Adipose tissue (tissue), 3 donors: Measurements from ENCODE around the gene TCEANC2. TPM values are rescaled to one million over a fixed set of nuclear protein-coding genes. Genes with fewer than 3 reads are reported as not detected.
"Not testable (repeated sequence)": the region's sequence is repeated elsewhere in the genome, so short reads cannot be mapped to it uniquely, and the experiment has no call there.

Experiments used
- H3K27ac ChIP-seq: one replicate; pipeline ENCODE4 v1.5.1; 2013; ENCODE audit warnings: low read depth, low read length
- WGBS, 3 donors: extraction: QIAGEN DNeasy Blood & Tissue Kit; methylation state at CpG; one replicate each; pipeline ENCODE4 v1.1.7; 2013; 5-methylcytosine and 5-hydroxymethylcytosine counted together
- polyA plus RNA-seq, 3 donors: library from polyadenylated mRNA; stranded (reverse); fragments of 200-250 nt; gene quantifications; one replicate each; pipeline ENCODE4 v1.2.3, GENCODE V29; 2013
- donor health status: healthy with polysubstance abuse.
- donor health status: Bipolar disorder and iron deficiency.
- donor health status: healthy.

Gene TCEANC2
- polyA plus RNA-seq, 3 donors: 1.4 to 3.8 (median 1.4) TPM

DNA sequence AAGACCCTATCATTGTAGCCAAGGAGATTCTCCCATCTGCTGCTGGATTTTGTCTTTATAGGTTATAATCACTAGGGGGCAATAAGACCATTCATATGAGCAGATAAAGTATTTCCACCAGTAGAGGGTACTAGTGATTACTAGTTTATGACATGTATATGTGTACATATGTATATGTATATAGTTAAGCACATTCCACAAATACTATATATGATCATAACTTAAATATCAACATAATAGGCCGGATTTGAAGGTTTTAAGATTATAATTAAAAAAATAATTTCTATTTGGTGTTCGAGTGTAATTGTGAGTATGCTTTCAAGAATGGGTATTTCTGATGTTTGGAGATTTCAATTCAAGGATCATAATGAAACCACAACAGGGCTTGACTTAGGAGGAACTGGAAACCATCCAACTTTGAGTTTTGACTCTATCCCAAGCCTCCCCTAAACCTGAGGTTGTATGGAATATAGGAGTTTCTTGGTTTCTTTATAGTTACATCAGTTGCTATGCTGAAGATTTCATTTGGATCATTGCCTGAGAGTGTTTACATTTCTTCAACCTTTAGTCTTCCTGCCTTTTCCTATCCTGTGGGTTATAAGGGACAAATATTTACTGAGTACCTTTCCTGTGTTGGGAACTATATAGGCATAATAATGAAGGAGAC is 16.9 kb downstream of the TCEANC2 start:
- WGBS, 3 donors: 21 to 32% (median 26%) methylated on average over 2 of the region's 2 CpGs
- H3K27ac ChIP-seq: no peak overlapping the region

DNA sequence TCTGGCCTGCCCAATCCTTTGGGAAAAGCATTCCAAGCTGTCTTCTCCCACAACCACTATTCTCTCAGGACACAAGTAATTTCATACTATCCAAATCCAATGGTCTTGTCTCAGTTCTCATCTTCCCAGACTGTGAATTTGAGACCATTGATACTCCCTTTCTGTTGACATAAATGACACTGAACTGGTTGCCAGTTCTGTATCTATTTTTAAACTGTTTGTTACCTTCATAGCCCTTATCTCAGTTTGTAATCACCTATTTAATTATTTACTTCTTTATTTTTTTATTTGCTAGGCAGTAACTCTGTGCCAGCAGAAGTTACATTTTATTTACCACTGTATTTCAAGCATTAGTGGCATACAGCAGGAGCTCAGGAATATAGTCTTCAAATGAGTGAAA is 24.0 kb downstream of the TCEANC2 start:
- no peak overlapping the region for H3K27ac ChIP-seq

DNA sequence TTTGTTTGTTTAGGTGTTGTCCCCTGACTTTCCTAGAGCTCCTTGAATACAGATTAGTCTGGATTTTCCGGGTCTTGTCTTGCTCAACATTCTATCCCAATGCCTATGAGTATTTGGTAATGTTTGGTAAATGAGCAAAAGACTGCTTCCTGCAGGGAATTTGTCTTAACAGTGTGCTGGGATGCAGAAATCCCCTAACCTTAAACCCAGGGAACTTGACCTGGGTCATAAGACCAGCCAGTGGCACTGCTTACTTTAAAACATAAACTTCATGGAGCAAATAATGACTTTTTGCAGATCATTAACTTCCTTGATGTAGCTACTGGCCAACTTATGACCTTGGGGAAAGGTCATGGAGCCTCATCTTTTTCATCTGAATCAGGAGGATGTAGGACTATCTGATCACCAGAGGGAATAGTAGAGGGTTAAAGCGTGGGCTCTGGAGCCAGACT is 27.2 kb downstream of the TCEANC2 start:
- H3K27ac ChIP-seq: no peak overlapping the region

DNA sequence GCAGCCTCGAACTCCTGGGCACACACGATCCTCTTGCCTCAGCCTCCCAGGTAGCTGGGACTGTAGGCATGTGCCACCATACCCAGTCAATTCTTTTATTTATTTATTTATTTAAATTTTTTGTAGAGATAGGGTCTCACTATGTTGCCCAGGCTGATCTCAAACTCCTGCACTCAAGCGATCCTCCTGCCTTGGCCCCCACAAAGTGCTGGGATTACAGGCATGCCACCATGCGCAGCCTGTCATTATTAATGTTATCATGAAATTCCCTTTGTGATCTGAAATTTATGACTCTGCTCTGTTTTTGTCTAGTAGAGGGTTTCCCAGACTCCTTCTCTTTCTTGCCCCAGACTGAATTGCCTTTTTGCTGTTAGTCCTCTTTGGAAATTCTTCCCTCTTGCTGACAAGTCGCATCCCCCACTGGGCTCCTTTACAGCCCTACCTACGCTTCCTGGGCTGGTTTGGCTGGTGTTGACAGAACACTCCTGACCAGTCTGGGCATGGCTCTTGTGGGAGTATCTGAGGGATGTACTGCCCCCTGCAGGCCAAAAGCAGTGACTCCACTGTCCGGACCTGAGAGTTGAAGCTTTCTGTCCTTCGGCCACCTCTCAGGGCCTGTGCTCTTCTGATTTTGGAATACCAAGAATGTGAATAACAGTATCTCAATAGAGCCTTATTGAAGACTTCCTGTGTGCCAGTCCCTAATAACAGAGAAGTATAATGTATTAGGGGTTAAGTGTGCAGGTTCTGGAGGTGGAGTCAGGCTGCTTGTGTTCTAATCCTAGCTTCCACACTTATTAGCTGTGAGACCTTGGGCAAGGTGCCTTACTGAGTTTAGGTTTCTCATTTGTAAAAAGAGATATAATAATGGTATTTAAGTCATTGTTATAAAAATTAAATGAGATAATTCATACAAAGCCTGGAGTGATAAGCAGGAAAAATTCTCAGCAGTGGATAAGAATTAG is 28.2 kb downstream of the TCEANC2 start:
- no peak overlapping the region for H3K27ac ChIP-seq
- 74 to 90% (median 88%) methylated on average over 8 of the region's 8 CpGs for WGBS, 3 donors

More for the DNA sequence above, 27.2 kb downstream of the TCEANC2 start:
- WGBS, 3 donors: 78 to 97% (median 85%) methylated on average over 2 of the region's 2 CpGs

DNA sequence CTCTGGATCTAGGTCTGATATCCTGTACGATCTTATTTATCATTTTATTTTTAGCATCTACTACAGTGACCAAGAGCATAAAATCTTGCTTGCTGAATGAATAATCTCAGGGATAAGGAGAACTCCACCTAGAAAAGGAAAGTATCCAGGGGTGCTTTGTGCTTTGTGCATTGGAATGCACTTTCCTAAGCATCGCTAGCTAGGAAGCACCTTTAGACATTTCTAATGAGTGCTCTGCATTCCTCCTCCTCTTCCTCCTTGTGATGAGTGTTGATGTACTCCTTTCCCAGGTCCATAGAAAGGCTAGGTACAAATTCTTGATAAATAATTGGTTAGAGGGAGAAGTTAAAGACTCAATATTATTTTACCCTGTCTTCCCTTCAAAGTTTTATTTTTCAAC is 31.4 kb downstream of the TCEANC2 start:
- no peak overlapping the region for H3K27ac ChIP-seq
- WGBS, 3 donors: 84 to 94% (median 90%) methylated on average over 2 of the region's 2 CpGs

DNA sequence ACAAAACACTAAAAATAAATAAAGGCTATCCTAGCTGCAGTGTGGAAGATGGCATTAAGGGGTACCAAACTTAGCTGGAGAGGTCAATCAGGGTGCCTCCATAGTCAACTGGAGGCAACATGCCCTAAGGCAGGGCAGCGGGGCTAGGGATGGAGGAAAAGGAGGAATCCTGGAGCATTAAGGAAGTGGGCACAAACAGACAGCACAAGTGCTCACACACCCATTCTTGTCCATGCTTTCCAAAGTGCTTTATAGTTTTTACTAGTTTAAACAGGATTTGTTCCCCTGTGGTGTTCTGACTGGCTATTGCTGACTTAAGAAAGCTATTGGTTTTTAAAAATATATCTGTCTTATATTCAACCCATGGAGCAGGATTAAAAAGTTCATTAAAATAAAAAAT is 33.3 kb downstream of the TCEANC2 start:
- WGBS, 3 donors: 86 to 100% (median 86%) methylated on average over 1 of the region's 1 CpG
- H3K27ac ChIP-seq: no peak overlapping the region

DNA sequence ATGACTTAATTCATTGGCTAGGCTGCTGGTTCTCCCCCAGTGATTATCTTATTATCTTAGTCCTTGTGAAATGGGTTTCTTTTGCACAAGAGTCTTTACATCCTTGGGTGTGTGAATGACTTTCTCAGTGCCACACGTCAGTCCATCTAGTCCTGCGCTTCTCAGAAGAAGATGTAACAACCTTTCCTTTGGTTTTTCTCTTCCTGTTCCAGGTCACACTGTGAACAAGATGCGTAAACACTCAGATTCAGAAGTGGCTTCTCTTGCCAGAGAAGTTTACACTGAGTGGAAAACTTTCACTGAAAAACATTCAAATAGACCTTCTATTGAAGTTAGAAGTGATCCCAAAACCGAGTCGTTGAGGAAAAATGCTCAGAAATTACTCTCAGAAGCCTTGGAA is 35.0 kb downstream of the TCEANC2 start:
- H3K27ac ChIP-seq: no peak overlapping the region
- WGBS, 3 donors: 87 to 90% (median 88%) methylated on average over 5 of the region's 5 CpGs

DNA sequence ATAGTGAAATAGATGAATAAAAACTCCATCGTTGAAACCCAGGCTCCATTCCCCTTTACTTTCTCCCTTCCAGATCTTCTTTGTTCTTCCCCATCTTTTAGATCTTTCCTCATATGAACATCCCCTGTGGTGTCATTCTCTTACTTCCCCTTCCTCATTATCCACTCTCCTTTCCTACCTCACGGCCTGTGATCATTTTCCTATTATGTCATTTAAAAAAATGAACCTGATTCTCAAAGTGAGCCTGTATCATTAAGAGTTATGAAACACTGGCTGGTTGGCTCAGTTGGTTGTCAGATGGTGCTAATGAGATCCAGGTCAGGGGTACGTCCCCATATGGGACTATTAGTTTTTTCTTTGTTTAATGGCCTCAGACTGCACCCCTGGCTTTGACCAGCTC is 38.3 kb downstream of the TCEANC2 start:
- no peak overlapping the region for H3K27ac ChIP-seq
- WGBS, 3 donors: 72 to 92% (median 78%) methylated on average over 3 of the region's 3 CpGs

DNA sequence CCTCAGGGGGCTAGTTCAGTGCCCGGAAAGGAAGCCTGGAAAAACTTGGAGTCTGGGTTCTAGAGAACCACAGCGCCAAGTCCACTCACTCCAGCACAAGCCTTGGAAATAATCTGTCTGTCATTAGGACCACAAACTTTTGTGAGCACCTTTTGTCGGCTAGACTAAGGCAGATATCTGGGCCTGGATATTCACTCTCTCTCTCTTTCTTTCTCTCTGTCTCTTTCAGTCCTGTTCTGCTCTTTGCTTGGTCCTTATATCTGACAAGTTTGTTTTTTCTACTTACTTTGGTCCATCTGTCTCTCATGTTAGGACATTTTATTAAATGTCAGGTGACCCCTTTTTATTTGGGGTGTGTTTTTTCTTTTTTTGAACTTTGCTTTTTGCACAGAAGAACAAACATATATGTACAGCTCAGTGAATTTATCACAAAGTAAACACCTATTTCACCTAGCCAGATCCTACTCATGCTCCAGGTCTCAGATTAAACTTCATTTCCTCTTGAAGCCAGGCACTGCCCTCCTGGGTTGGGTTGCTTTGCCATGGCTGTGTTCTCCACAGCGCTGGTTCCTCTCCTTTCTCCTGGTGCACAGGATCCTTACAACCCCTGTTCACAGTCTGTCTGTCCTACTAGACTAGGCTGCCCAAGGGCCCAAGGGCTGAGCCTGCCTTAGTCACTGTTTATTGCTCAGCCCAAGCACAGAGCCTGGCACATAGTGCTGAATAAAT is 40.8 kb downstream of the TCEANC2 start:
- 48 to 83% (median 74%) methylated on average over 4 of the region's 4 CpGs for WGBS, 3 donors

DNA sequence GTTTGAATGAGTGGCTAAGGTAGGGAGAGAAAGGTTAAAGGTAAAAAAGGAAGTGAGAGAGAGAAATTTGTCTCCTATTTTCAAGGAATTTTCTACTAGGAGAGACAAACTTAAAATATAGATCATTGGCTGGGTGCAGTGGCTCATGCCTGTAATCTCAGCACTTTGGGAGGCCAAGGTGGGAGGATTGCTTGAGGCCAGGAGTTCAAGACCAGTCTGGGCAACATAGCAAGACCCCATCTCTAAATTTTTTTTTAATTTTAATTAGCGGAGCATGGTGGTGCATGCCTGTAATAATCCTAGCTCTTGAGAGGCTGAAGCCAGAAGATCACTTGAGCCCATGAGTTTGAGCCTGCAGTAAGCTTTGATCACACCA is 41.3 kb downstream of the TCEANC2 start:
- H3K27ac ChIP-seq: not testable (repeated sequence)
- 53 to 96% (median 55%) methylated on average over 1 of the region's 1 CpG for WGBS, 3 donors

More for the DNA sequence above, 40.8 kb downstream of the TCEANC2 start:
- H3K27ac ChIP-seq: no peak overlapping the region

DNA sequence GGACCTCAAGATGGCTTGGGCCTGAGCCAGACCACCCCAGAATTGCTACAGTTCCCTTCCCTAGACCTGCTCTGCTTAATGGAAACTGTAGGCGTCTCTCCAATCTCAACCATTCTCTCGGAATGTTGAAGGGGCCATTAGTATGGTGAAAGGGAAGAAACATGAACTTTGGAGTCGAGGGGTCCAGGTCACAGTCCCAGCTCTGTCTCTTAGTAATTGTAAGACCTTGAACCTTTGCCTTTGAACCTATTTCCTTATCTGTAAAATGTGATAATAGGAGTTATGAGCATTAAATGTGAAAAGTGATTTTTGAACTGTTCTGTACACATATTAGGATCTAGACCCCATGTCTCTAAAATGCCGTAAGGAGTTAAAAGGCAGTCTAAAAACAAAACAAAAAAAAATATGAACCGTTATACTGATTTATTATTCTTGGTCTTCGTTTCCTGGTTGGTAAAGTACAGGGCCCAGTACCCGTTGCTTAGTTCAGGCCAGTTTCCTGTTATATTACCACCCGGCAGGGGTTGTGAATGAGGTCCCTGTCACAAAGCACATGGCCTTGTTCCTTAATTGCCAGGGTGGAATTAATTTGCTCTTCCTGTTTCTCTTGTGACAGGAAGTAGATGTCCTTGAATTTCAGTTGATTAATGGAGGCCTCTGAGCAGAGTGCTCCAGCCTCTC is 42.3 kb downstream of the TCEANC2 start:
- 40 to 57% (median 41%) methylated on average over 8 of the region's 8 CpGs for WGBS, 3 donors
- no peak overlapping the region for H3K27ac ChIP-seq

DNA sequence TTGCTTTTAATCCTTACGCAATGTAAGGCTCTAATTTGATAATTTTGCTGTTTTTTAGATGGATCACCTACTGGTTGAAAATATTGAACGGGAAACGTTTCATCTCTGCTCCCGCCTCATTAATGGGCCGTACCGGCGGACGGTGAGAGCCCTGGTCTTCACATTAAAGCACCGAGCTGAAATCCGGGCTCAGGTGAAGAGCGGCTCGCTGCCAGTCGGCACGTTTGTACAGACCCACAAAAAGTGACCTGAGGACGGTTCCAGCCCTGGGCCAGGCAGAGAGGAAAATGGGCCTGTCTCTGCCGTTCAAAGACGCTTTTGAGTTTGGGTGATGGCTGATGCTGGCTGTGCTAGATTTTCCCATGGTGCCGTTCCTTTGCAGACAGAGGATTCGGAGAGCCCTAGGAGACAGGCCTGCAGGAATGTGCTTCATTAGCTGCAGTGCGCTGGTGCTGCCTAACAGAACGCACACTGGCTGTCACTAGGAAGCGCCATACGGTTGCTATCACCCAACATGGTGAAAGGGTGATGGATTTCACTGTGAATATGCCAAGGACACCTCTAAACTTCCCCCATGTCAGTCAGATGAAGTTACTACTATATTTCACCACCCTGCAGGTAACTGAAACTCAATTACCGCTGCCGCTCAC is 42.9 kb downstream of the TCEANC2 start:
- 56 to 68% (median 63%) methylated on average over 25 of the region's 25 CpGs for WGBS, 3 donors
- no peak overlapping the region for H3K27ac ChIP-seq

DNA sequence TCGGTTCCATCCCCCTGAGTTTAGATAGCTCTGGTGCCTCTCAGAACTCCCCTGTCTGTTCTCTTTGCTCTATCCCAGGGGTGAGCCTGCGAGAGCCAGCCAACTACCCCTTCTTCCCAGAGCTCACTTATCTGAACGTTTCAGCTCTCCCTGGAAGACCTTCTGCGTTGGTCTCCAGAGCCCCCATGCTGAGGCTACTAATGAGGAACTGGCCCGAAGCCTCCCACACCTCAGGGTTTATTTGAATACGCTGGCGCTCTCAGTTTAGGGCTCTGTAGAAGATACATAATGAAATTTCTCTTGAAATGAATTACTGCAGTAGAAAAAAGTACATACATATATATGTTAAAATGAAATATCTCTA is 43.5 kb downstream of the TCEANC2 start:
- 65 to 85% (median 72%) methylated on average over 7 of the region's 7 CpGs for WGBS, 3 donors
- H3K27ac ChIP-seq: no peak overlapping the region

DNA sequence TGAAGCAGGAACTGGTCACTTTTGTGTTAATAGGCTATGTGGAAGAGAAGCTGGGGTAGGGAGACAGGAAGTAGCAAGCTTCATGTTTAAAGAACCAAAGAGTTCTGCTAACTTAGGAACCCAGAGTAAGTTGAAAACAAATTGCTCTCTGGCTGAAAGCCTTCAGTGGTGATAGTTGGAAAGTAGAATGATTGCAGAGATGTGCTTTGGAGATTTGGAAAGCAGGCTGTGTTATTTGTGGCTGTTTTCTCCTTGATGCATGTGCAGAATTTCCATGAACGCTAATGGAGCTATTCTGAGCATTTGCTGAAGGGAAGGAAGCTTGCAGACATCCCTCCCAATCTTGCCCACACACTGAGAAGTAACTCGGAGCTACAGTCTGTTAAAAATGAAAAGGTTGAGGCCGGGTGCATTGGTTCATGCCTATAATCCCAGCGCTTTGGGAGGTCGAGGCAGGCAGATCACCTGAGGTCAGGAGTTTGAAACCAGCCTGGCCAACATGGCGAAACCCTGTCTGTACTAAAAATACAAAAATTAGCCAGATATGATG is 45.7 kb downstream of the TCEANC2 start:
- WGBS, 3 donors: 62 to 79% (median 72%) methylated on average over 6 of the region's 6 CpGs
- H3K27ac ChIP-seq: no peak overlapping the region

DNA sequence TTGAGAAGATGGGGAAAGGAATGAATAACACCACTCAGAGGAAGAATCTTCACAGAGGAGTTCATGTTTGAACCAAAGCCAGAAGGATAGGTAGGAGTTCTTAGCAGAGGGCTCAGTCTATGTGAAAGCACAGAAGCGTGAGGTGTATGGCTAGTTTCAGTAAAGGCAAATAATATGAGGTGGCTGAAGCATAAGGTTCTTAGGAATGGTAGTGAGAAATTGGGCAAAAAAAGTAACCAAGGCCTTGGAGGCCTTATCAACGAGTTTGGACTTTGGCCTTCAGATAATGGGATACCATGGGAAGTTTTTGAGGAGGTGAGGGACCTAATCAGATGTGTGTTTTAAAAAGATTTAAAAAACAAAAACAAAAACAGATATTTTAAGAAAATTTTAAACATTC is 47.1 kb downstream of the TCEANC2 start:
- WGBS, 3 donors: 46 to 75% (median 69%) methylated on average over 2 of the region's 2 CpGs
- H3K27ac ChIP-seq: no peak overlapping the region

DNA sequence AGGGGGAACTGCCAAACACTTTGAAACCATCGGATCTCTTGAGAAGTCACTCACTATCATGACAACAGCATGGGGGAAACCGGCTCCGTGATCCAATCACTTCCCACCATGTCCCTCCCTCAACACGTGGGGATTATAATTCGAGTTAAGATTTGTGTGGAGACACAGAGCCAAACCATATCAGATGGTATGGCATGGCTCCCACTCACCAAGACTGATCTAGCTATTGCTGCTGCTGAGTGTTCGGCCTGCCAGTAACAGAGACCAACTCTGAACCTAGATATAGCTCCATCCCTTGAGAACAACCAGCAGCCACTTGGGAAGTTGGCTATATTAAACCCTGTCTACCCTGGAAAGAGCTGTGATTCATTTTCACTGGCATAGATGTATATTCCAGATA is 50.0 kb downstream of the TCEANC2 start:
- H3K27ac ChIP-seq: no peak overlapping the region
- WGBS, 3 donors: 93 to 97% (median 94%) methylated on average over 6 of the region's 6 CpGs

DNA sequence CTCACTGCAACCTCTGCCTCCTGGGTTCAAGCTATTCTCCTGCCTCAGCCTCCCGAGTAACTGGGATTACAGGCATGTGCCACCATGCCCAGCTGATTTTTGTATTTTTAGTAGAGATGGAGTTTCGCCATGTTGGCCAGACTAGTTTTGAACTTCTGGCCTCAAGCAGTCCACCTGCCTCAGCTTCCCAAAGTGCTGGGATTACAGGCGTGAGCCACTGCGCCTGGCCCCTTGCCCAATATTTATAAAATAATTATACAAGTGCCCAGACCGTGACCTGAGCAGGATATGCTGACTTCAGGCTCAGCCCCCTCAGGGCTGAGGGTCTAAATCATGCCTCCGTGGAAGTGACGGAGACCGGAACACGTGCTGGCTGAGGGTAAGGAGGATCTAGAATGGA is 51.2 kb downstream of the TCEANC2 start:
- WGBS, 3 donors: 93 to 97% (median 96%) methylated on average over 9 of the region's 9 CpGs
- not testable (repeated sequence) for H3K27ac ChIP-seq

DNA sequence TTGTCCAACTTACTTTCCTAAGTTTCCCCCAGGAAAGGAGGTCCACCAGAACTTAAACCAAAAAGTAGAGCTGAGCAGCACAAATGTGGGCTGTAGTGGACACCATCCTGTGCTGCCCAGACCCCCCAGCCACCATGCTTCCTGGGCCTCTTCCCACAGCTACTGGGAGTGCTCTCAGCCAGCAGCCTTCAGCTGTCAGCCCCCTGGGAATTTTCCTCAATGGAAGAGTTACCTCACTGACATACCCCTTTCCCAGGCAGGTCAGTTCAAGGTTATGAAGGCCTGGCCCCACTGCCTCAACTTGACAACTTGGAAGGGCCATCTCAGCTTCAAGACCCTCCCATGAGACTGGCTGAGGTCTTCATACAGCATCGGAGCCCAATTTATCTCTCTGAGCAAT is 51.7 kb downstream of the TCEANC2 start:
- H3K27ac ChIP-seq: no peak overlapping the region
- 55 to 80% (median 70%) methylated on average over 1 of the region's 1 CpG for WGBS, 3 donors
